GM21515 (cell line): ENCODE results near the gene SCAMP3.
A peak's percentile ranks its signal among the peaks of the same experiment; 100 is the strongest.
"Not testable (repeated sequence)": the region's sequence is repeated elsewhere in the genome, so short reads cannot be mapped to it uniquely, and the experiment has no call there.

ENCODE experiments used
- ATAC-seq: cut with Tn5 transposase; IDR thresholded peaks from one replicate; pipeline ENCODE4 v1.9.1; 2021; ENCODE audit not compliant: unreplicated experiment

Gene SCAMP3

DNA sequence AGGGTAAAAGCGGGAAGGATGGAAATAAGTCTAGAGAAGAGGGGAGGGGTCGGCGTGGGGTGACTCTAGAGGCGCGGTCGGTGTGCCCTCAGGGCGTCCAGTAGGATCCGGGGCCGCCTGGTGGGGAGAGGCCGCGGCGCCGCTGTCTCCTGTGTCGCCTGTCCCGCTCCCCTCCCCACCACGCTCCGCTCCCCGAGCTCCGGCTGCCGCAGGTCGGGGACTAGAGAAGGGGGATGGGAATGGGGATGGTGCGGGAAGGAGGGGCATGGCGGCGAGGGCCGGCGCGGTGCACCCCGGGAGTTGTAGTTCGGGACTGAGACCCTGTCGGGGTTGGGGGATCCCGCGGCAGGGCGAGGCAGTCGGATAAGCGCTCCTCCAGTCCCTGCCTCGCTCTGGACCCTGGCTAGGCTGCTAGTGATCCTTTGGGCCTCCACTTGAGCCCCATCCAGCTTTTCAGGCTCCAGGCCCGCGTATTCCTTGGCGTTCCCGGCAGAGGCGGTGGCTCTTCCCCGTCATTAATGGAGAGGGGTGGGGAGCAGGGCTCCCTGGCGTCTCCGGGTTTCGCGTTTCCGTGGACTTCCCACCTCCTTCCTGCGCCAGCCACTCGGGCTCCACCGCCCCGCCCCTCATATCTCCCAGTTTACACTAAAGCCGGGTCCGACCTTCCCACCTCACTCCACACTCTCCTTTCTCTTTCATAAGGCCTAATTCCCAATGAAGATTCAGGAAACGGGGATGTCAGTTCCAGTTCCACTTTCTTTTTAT lies 6.7 kb downstream of the SCAMP3 start, which contains the start of gene ENTREP3:
ENTREP3 (minus strand) TSS at position 241 of the 765 bp plus-strand sequence. CDS start 606 bp downstream, outside the sequence.
- peak; percentile 41 for ATAC-seq

- no peak for ATAC-seq
Measured at GRCh38 chr1:155254714-155255242, 7.4 kb downstream of the SCAMP3 start.

DNA sequence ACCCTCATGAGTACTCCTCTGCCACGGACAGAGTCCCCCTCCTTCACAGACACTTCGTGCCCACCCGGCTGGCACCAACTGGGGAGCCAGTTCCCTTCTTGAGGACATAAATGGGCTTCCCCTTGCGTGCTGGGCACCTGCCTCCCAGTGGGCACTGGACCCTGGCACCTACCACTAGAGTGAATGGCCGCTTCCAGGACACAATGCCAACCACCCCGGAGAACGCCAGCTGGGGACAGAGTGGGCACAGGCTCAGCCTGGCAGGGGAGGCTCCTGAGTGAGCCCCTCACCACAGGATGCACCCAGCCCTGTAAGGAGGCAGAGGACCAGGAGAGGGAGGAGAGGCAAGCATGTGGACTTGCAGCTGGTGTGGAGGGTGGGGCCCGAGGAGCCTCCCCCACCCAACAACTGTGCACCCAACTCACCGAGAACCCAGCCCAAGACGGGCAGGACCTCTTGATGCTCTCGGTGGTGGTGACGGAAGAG lies 7.9 kb downstream of the SCAMP3 start:
- no peak for ATAC-seq

GRCh38 chr1:155253797-155254196 lies 8.4 kb downstream of the SCAMP3 start:
- ATAC-seq = no peak

DNA sequence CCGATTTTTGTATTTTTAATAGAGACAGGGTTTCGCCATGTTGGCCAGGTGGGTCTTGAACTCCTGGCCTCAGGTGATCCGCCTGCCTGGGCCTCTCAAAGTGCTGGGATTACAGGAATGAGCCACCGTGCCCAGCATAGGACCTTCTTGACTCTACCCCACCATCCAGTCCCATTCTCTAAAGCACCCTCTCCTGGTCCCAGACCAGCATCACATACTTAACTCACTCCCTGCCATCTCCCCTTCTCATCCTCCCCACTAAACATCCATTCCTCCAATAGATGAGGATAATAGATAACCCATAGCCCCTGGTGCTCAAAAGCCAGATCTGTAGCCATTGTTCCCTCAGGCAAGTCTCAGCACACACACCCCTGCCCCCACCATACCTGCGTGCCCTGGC lies 9.0 kb downstream of the SCAMP3 start:
- ATAC-seq = no peak

DNA sequence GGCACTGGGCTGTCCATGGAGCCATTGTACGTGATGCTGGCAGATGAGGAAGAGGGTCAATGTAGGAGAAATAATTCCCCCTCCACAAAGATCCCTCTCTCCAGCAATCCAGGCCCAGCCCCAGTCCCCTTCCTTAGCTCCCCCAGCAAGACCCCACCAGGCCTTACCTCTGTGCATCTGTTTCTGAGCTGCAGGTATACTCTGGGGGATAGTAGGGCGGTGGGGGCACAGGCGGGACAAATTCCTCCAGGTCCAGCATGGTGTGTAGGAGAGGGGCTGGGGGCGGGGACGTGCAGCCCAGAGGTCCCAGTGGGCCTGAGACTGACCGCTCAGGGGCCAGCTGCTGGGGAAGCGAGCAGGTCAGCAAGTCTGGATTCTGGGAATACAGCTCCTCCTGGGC lies 10.6 kb downstream of the SCAMP3 start:
- ATAC-seq = no peak

GRCh38 chr1:155250633-155251449 lies 11.3 kb downstream of the SCAMP3 start:
- ATAC-seq = peak; percentile 63

GRCh38 chr1:155250246-155250632 lies 11.9 kb downstream of the SCAMP3 start:
- peak; percentile 8 for ATAC-seq

DNA sequence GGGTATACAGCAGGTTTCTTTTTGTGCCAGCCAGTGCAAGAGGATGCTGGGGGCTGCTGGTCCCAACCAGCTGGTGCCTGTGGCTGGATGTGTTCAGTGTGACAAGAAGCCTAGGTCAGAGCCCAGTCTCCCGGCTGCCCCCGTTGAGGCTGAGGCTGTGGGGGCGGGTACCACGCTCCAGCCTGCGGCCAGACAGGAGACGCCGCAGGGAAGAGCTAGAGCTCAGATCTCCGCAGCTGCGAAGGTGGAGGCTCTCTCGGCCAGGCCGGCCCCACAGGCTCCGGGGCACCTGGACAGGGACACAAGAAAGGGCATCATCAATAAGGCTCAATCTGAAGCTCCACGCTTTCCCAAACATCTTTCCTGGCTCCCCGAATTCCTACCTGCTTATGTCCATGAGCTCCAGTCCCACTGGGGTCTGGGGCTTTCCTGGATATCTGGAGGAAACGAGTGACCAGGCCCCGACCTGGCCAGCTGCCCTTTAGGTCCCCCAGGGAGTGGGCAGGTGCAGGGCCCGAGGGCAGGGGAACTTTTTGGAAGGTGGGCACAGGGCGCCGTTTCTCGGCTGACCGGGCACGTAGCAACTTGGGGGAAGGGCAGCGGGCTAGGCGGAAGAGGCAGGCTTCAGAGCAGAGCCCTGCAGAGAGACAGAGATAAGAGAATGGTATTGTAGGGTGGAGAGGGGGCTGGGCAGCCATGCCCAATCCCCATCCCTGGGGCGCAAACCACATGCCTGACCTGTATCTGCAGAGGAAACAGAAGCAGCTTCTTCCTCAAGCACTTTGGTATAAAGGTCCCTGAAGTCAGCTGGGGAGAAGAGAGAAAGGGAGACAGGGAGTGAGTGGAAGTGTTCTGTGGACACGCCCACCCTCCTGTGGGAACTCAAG lies 14.2 kb downstream of the SCAMP3 start:
- ATAC-seq = no peak

GRCh38 chr1:155246796-155247195 lies 15.4 kb downstream of the SCAMP3 start:
- not testable (repeated sequence) for ATAC-seq

DNA sequence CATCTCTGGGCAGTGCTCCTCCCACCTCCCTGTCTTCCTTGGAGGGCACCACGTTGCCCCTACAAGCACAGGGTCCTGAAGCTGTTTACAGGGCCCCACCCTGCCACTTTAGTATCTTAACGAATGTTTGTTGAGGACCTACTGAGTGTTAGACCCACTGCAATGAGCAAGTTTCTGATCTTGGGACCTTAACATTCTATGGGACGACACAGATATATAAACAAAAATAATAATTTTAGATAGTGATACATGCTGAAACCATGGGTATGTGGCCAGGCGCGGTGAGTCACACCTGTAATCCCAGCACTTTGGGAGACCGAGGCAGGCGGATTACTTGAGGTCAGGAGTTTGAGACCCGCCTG lies 17.0 kb downstream of the SCAMP3 start:
- ATAC-seq = peak; percentile 8

DNA sequence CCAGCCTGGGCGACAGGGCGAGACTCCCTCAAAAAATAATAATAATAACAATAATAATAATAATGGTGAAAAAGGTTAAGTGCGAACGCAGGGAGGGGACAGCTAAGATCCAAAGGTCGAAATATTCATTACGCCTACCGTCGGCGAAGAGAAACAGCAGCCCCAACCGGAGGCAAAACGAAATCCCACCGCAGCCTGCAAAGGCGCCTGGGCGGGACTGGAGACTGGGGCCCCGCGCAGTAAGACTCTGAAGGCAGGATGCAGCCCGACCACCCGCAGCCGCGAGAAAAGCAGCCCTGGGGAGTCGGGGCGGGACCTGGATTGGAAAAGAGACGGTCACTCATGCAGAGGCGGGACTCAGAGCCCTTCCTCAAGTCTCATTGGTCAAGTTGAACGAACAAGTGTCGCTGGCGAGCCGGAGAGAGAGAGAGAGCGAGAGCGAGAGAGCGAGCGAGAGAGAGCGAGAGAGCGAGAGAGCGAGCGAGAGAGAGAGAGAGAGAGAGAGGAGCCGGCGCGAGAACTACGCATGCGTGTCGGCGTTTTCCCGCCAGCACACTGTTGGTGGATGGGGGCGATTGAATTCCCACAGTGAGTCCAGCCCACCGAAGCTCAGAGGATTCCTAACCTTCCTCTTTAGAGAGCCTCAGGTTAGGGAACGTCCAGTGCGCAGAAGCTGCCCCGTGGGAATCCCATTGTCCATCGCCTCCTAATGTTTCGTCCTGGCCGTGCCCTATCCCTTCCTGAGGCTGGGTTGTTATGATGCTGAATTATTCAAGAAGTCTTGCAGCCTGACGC lies 17.6 kb downstream of the SCAMP3 start:
- peak; percentile 76 for ATAC-seq

GRCh38 chr1:155242805-155243358 lies 19.3 kb downstream of the SCAMP3 start:
- ATAC-seq = no peak

DNA sequence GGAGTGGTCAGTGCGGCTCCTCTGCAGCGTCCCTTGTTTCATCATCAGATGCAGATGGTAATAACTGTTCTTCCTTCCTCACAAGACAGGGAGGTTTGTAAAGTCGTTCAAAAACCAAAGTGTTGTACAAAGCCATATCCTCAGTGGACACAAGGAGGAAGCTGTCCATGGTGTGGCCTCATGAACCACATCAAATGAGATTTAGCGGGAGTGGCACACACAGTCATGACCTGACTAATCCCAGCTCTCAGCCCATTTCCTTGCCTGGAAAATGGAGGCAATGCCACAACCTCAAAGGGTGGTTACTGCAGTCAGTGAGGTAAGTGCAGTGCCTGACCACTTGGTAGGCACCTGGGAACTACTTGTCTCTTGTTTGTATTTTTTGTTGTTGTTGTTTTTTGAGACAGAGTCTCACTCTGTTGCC lies 20.3 kb downstream of the SCAMP3 start:
- ATAC-seq = no peak

GRCh38 chr1:155241069-155241679 lies 21.0 kb downstream of the SCAMP3 start:
- ATAC-seq = no peak

GRCh38 chr1:155236451-155236850 lies 25.7 kb downstream of the SCAMP3 start:
- ATAC-seq = no peak

DNA sequence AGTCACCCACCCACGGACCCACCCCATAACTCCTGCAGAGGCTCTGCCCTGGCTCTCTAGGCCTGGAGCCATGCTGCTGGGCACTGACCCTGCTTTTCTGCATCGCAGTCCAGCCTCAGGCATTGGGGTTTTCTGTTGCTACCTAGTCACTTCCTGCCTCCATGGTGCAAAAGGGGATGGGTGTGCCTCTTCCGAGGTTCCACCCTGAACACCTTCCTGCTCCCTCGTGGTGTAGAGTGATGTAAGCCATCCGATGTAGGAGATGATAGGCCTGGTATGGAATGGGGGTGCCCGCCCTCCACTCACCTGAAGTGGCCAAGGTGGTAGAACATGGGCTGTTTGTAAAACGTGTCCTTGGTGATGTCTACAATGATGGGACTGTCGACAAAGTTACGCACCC lies 26.8 kb downstream of the SCAMP3 start:
- ATAC-seq = not testable (repeated sequence)

- ATAC-seq = not testable (repeated sequence)
Measured at GRCh38 chr1:155233502-155233901, 28.7 kb downstream of the SCAMP3 start.
